ENCODE results near the gene PKNOX2. TPM values are rescaled to one million over a fixed set of nuclear protein-coding genes. Genes with fewer than 3 reads are reported as not detected.

Gene PKNOX2
- total RNA-seq, 5 donors from 2014 or later (not counting 1 experiment from before 2014, with no cell fraction given) = 0.55 TPM; not detected in 4

DNA sequence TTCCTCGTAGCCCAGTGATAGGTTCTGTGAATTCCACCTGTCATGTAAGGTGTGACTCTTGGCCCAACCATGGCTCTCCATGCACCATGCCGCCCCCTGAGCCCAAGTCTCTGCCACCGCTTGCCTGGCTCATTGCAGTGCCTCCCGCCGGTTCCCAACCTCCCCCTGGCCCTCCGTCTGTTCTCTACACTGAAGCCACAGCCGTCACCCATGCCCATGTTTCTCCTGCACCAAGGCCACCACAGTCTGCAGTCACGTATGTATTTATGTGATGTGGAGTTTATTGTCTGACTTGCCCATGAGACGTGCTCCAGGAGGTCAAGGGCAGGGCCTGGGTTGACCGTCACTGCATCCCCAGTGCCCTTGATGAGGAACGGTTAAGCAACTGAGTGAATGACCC is 35.9 kb downstream of the PKNOX2 start:
- no peaks in the 10 kb centered on the region for H3K4me1 Mint-ChIP-seq
- WGBS (ENCODE audit: insufficient coverage) = 84% methylated on average over 7 of the region's 11 CpGs
- no peaks in the 10 kb centered on the region for H3K36me3 ChIP-seq (ENCODE audit: control insufficient read depth in 2 of 2, extremely low read depth in 1 of 2, insufficient read depth in 1 of 2, low read length in 1 of 2)
- H3K36me3 Mint-ChIP-seq = no peaks in the 10 kb centered on the region
- no peak overlapping the region for H3K27ac Mint-ChIP-seq
- DNase-seq (no peak), ATAC-seq (replicated peaks in 1 of 4) (no peak)
- H3K4me1 ChIP-seq (ENCODE audit: control insufficient read depth in 1 of 2, extremely low read depth in 1 of 2, insufficient read depth in 2 of 2, low read length in 2 of 2) = no peaks in the 10 kb centered on the region
- no peak overlapping the region for H3K27ac ChIP-seq (ENCODE audit: low read length)
- no peaks in the 10 kb centered on the region for H3K9me3 Mint-ChIP-seq
- no peaks in the 10 kb centered on the region for H3K9me3 ChIP-seq
- H3K4me3 Mint-ChIP-seq = no peak overlapping the region
- H3K4me3 ChIP-seq (ENCODE audit: control insufficient read depth in 1 of 2, extremely low read depth in 1 of 2, low read length in 1 of 2) = no peak overlapping the region
- H3K27me3 ChIP-seq (replicated peaks in 1 of 2; ENCODE audit: control insufficient read depth in 2 of 2, extremely low read depth in 1 of 2, insufficient read depth in 2 of 2, low read length in 1 of 2) = peaks cover 0 to 40% of the 10 kb centered on the region in 2 experiments
- H3K27me3 Mint-ChIP-seq = peaks cover 21 to 33% of the 10 kb centered on the region in 2 donors
- ChIA-PET POLR2A (no interaction called here), CTCF (no interaction called here)

DNA sequence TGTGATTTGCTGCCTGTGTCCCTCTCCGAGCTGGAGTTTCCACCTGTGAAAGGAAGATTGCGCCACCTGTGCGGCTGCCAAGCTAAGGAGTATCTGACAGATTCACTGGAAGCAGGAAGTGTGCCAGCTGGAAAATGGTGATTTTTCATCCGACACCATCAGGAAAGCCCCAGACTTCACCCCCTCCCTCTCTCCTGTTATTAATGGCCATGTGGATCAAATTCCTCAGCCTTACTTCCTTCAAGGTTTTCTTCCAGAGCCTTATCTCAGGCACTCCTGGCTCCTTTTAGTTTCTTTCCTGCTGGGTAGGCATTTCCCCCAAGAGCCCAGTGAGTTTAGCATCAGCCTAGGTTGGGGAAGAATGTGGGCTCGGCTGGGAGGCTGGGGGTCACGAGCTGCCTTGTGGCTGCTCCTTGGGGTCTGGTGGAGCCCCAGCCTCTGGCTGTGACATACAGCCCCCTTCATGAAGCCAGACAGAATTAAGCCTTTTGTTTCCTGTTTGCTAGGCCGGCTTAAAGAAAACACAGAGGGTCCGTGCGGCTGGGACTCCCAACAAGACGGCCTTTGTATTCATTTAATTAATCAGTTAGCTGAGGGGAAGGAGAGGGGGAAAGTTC is 37.1 kb downstream of the PKNOX2 start:
- DNase-seq = no peak
- no peak overlapping the region for H3K4me3 Mint-ChIP-seq
- no peaks in the 10 kb centered on the region for H3K9me3 ChIP-seq
- no peak for ATAC-seq (replicated peaks in 1 of 4)
- WGBS (ENCODE audit: insufficient coverage) = 66% methylated on average over 3 of the region's 10 CpGs
- H3K4me1 Mint-ChIP-seq = no peaks in the 10 kb centered on the region
- no peaks in the 10 kb centered on the region for H3K36me3 ChIP-seq (ENCODE audit: control insufficient read depth in 2 of 2, extremely low read depth in 1 of 2, insufficient read depth in 1 of 2, low read length in 1 of 2)
- H3K36me3 Mint-ChIP-seq = no peaks in the 10 kb centered on the region
- ChIA-PET POLR2A (no interaction called here), CTCF (no interaction called here)
- H3K4me3 ChIP-seq (ENCODE audit: control insufficient read depth in 1 of 2, extremely low read depth in 1 of 2, low read length in 1 of 2) = no peak overlapping the region
- peaks cover 21 to 39% of the 10 kb centered on the region in 2 donors for H3K27me3 Mint-ChIP-seq
- peaks cover 0 to 42% of the 10 kb centered on the region in 2 experiments for H3K27me3 ChIP-seq (replicated peaks in 1 of 2; ENCODE audit: control insufficient read depth in 2 of 2, extremely low read depth in 1 of 2, insufficient read depth in 2 of 2, low read length in 1 of 2)
- H3K4me1 ChIP-seq (ENCODE audit: control insufficient read depth in 1 of 2, extremely low read depth in 1 of 2, insufficient read depth in 2 of 2, low read length in 2 of 2) = no peaks in the 10 kb centered on the region
- H3K27ac ChIP-seq (ENCODE audit: low read length) = no peak overlapping the region
- no peaks in the 10 kb centered on the region for H3K9me3 Mint-ChIP-seq
- H3K27ac Mint-ChIP-seq = no peak overlapping the region

DNA sequence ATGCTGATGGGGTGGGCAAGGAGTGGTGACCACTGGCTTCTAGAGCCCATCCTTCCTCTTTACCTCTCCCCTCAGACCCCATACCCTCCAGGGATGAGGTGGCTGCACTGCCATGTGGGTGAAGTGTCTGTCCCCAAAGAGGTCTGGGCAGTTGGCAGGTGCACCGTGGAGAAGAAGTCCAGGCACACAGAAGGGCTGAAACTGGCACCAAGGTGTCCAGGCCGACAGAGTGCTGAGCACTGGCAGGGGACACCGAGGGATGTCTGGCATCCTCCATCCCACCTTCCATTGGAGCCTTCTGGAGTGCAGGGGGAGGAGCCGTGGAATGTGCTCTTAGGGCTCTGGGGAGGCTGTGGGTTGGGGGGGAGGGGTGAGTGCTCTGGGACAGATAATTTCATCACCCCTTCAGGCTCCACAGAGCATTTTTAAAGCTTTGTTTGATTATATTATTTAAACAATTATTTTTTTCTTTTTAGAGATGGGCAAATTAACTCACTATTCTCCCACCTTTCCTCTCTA is 37.9 kb downstream of the PKNOX2 start:
- no peak overlapping the region for H3K4me3 Mint-ChIP-seq
- no peak overlapping the region for H3K27ac Mint-ChIP-seq
- Histone ChIP-seq H3K27ac (ENCODE audit: low read length) (no peak overlapping the region), H3K36me3 (ENCODE audit: control insufficient read depth in 2 of 2, extremely low read depth in 1 of 2, insufficient read depth in 1 of 2, low read length in 1 of 2) (no peaks in the 10 kb centered on the region), H3K4me3 (ENCODE audit: control insufficient read depth in 1 of 2, extremely low read depth in 1 of 2, low read length in 1 of 2) (no peak overlapping the region), H3K27me3 (replicated peaks in 1 of 2; ENCODE audit: control insufficient read depth in 2 of 2, extremely low read depth in 1 of 2, insufficient read depth in 2 of 2, low read length in 1 of 2) (peaks cover 0 to 38% of the 10 kb centered on the region in 2 experiments), H3K4me1 (ENCODE audit: control insufficient read depth in 1 of 2, extremely low read depth in 1 of 2, insufficient read depth in 2 of 2, low read length in 2 of 2) (no peaks in the 10 kb centered on the region), H3K9me3 (no peaks in the 10 kb centered on the region)
- no peak for DNase-seq
- no peaks in the 10 kb centered on the region for H3K9me3 Mint-ChIP-seq
- no peaks in the 10 kb centered on the region for H3K4me1 Mint-ChIP-seq
- POLR2A ChIA-PET = no interaction called here
- CTCF ChIA-PET = interaction anchor here in 1 of 2 donors (0.5 kb wide), 1 partner anchor 154 kb away, joined by 4 read pairs; no protein-coding TSS in a partner anchor
- H3K27me3 Mint-ChIP-seq = peaks cover 21 to 39% of the 10 kb centered on the region in 2 donors
- 56% methylated on average over 1 of the region's 4 CpGs for WGBS (ENCODE audit: insufficient coverage)
- ATAC-seq (replicated peaks in 1 of 4) = no peak
- H3K36me3 Mint-ChIP-seq = no peaks in the 10 kb centered on the region

DNA sequence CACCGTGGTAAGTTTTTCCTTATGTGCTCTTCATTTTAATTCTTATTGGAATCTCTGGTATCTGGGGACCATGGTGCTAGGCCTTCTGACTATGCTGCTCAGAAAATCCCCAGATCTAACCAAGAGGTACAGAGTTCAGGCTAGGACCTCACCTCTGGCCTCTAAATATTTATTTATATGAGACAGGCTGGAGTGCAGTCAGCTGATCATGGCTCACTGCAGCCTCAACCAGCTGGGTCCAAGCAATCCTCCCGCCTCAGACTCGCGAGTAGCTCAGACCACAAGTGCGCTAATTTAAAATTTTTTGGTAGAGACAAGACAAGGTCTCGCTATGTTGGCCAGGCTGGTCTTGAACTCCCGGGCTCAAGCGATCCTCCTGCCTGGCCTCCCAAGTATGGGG is 38.4 kb downstream of the PKNOX2 start:
- POLR2A ChIA-PET = no interaction called here
- 93% methylated on average over 7 of the region's 8 CpGs for WGBS (ENCODE audit: insufficient coverage)
- Histone ChIP-seq H3K36me3 (ENCODE audit: control insufficient read depth in 2 of 2, extremely low read depth in 1 of 2, insufficient read depth in 1 of 2, low read length in 1 of 2) (no peaks in the 10 kb centered on the region), H3K27ac (ENCODE audit: low read length) (no peak overlapping the region), H3K9me3 (no peaks in the 10 kb centered on the region), H3K4me1 (ENCODE audit: control insufficient read depth in 1 of 2, extremely low read depth in 1 of 2, insufficient read depth in 2 of 2, low read length in 2 of 2) (no peaks in the 10 kb centered on the region), H3K4me3 (ENCODE audit: control insufficient read depth in 1 of 2, extremely low read depth in 1 of 2, low read length in 1 of 2) (no peak overlapping the region), H3K27me3 (replicated peaks in 1 of 2; ENCODE audit: control insufficient read depth in 2 of 2, extremely low read depth in 1 of 2, insufficient read depth in 2 of 2, low read length in 1 of 2) (peaks cover 0 to 33% of the 10 kb centered on the region in 2 experiments)
- ATAC-seq (replicated peaks in 1 of 4) (no peak), DNase-seq (no peak)
- CTCF ChIA-PET = no interaction called here
- Mint-ChIP-seq H3K36me3 (no peaks in the 10 kb centered on the region), H3K27me3 (peaks cover 21 to 39% of the 10 kb centered on the region in 2 donors), H3K27ac (no peak overlapping the region), H3K4me1 (no peaks in the 10 kb centered on the region), H3K9me3 (no peaks in the 10 kb centered on the region), H3K4me3 (no peak overlapping the region)

DNA sequence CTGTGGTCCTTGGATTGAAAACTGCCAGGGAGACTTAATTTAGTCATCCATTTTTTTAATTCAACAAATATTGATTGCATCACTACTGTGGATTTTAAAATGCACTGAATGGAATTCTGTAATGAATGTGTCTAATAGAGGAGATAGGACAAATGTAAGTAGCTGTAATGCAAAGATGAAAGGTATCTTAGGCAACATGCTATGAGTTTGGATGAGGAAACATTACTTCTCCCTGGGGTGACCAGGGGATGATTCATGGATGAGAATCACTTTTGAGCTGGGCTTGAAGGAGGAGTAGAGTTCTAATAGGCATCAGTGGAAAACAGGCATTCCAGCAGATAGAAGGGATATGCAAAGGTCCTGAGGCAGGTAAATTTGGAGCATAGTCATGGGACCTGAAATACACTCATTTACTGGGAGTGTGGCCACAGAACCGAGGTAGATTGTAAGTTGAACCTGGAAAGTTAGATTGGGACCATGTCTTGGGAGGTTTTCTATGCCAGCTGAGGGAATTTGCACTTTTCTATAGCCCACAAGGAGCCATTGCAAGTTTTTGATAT is 43.4 kb downstream of the PKNOX2 start:
- ChIA-PET POLR2A (no interaction called here), CTCF (no interaction called here)
- no peak for DNase-seq
- no peak for ATAC-seq (replicated peaks in 1 of 4)
- H3K4me1 ChIP-seq (ENCODE audit: control insufficient read depth in 1 of 2, extremely low read depth in 1 of 2, insufficient read depth in 2 of 2, low read length in 2 of 2) = no peaks in the 10 kb centered on the region
- no peak overlapping the region for H3K4me3 Mint-ChIP-seq
- peaks cover 1 to 14% of the 10 kb centered on the region in 2 donors for H3K27me3 Mint-ChIP-seq
- no CpG with 5 or more reads among the region's 1 CpG for WGBS (ENCODE audit: insufficient coverage)
- no peaks in the 10 kb centered on the region for H3K4me1 Mint-ChIP-seq
- no peaks in the 10 kb centered on the region for H3K36me3 ChIP-seq (ENCODE audit: control insufficient read depth in 2 of 2, extremely low read depth in 1 of 2, insufficient read depth in 1 of 2, low read length in 1 of 2)
- no peaks in the 10 kb centered on the region for H3K9me3 ChIP-seq
- H3K27ac Mint-ChIP-seq = no peak overlapping the region
- H3K4me3 ChIP-seq (ENCODE audit: control insufficient read depth in 1 of 2, extremely low read depth in 1 of 2, low read length in 1 of 2) = no peak overlapping the region
- H3K36me3 Mint-ChIP-seq = no peaks in the 10 kb centered on the region
- no peak overlapping the region for H3K27ac ChIP-seq (ENCODE audit: low read length)
- peaks cover 0 to 12% of the 10 kb centered on the region in 2 experiments for H3K27me3 ChIP-seq (replicated peaks in 1 of 2; ENCODE audit: control insufficient read depth in 2 of 2, extremely low read depth in 1 of 2, insufficient read depth in 2 of 2, low read length in 1 of 2)
- no peaks in the 10 kb centered on the region for H3K9me3 Mint-ChIP-seq

DNA sequence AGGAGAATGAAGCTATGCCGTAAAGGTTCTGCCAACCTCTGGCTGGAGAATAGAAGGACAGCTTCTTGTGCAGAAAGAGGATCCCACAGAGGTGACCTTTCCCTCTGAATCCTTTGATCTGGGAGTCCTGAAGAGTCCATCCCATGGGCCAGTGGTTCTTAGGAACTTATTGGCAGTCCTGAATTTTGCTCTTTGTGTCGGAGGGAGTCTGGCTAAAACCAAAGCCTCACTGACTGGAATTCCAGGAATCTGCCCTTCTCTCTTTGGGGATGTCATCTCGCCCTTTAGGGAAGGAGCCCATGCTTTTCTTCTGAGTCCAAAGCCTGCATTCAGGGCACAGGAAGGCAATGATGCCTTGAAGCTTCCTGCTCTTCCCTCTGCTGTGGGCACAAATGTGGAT is 45.5 kb downstream of the PKNOX2 start:
- H3K27me3 ChIP-seq (replicated peaks in 1 of 2; ENCODE audit: control insufficient read depth in 2 of 2, extremely low read depth in 1 of 2, insufficient read depth in 2 of 2, low read length in 1 of 2) = peaks cover 0 to 29% of the 10 kb centered on the region in 2 experiments
- DNase-seq (no peak), ATAC-seq (replicated peaks in 1 of 4) (no peak)
- ChIA-PET POLR2A (no interaction called here), CTCF (no interaction called here)
- H3K36me3 Mint-ChIP-seq = no peaks in the 10 kb centered on the region
- 38% methylated on average over 2 of the region's 3 CpGs for WGBS (ENCODE audit: insufficient coverage)
- H3K9me3 Mint-ChIP-seq = no peaks in the 10 kb centered on the region
- no peak overlapping the region for H3K4me3 Mint-ChIP-seq
- H3K4me1 Mint-ChIP-seq = no peaks in the 10 kb centered on the region
- no peaks in the 10 kb centered on the region for H3K4me1 ChIP-seq (ENCODE audit: control insufficient read depth in 1 of 2, extremely low read depth in 1 of 2, insufficient read depth in 2 of 2, low read length in 2 of 2)
- H3K4me3 ChIP-seq (ENCODE audit: control insufficient read depth in 1 of 2, extremely low read depth in 1 of 2, low read length in 1 of 2) = no peak overlapping the region
- H3K36me3 ChIP-seq (ENCODE audit: control insufficient read depth in 2 of 2, extremely low read depth in 1 of 2, insufficient read depth in 1 of 2, low read length in 1 of 2) = no peaks in the 10 kb centered on the region
- H3K27ac ChIP-seq (ENCODE audit: low read length) = no peak overlapping the region
- H3K27ac Mint-ChIP-seq = no peak overlapping the region
- H3K27me3 Mint-ChIP-seq = peaks cover 15 to 17% of the 10 kb centered on the region in 2 donors
- no peaks in the 10 kb centered on the region for H3K9me3 ChIP-seq
